Occipital lobe (tissue), 2 donors: ENCODE measurements around the gene C1RL. TPM values are rescaled to one million over a fixed set of nuclear protein-coding genes. Genes with fewer than 3 reads are reported as not detected.
"Not testable (repeated sequence)": the region's sequence is repeated elsewhere in the genome, so short reads cannot be mapped to it uniquely, and the experiment has no call there.

Experiments used
- DNase-seq: peaks from one replicate; lab custom pipeline; 2025; lab: John Stamatoyannopoulos, UW
- total RNA-seq: library from RNA; depleted of rRNA; stranded (reverse); fragments of >200 nt; gene quantifications from one replicate; pipeline ENCODE4 v1.2.3, GENCODE V29; 2014

The C1RL gene
- total RNA-seq, 1 donor from 2014 or later = 3.4 TPM

- DNase-seq = no peak
Measured at GRCh38 chr12:7114851-7115250, 5.8 kb upstream of the C1RL start.

GRCh38 chr12:7114008-7114407 is 5.0 kb upstream of the C1RL start:
- DNase-seq = no peak

GRCh38 chr12:7113389-7113871 is 4.4 kb upstream of the C1RL start:
- DNase-seq = no peak

- DNase-seq = no peak
Measured at GRCh38 chr12:7112041-7112440, 3.0 kb upstream of the C1RL start.

GRCh38 chr12:7110661-7111060 is 1.6 kb upstream of the C1RL start:
- DNase-seq = no peak

- DNase-seq = no peak
Measured at GRCh38 chr12:7109572-7109920, 532 bp upstream of the C1RL start.

GRCh38 chr12:7108003-7108795 is 815 bp downstream of the C1RL start:
- DNase-seq = peak; percentile 25

GRCh38 chr12:7107636-7108002 is 1.4 kb downstream of the C1RL start:
- no peak for DNase-seq

- DNase-seq = not testable (repeated sequence)
Measured at GRCh38 chr12:7107181-7107580, 1.8 kb downstream of the C1RL start.

GRCh38 chr12:7106082-7106481 is 2.9 kb downstream of the C1RL start:
- DNase-seq = no peak

- no peak for DNase-seq
Measured at GRCh38 chr12:7103837-7104584, 5.0 kb downstream of the C1RL start.

GRCh38 chr12:7102582-7102981 is 6.4 kb downstream of the C1RL start:
- no peak for DNase-seq

- no peak for DNase-seq
Measured at GRCh38 chr12:7101694-7102131, 7.3 kb downstream of the C1RL start.

- DNase-seq = no peak
Measured at GRCh38 chr12:7101047-7101693, 7.8 kb downstream of the C1RL start.

GRCh38 chr12:7100239-7100638 is 8.8 kb downstream of the C1RL start:
- no peak for DNase-seq

GRCh38 chr12:7099290-7099996 is 9.6 kb downstream of the C1RL start:
- DNase-seq = no peak

GRCh38 chr12:7096979-7097378 is 12.0 kb downstream of the C1RL start:
- no peak for DNase-seq

- DNase-seq = no peak
Measured at GRCh38 chr12:7096006-7096932, 12.7 kb downstream of the C1RL start.

- DNase-seq = no peak
Measured at GRCh38 chr12:7093892-7094291, 15.1 kb downstream of the C1RL start.

GRCh38 chr12:7093486-7093885 is 15.5 kb downstream of the C1RL start:
- DNase-seq = no peak
